OCI-LY3 (cell line): ENCODE measurements around the gene TTC4.

Experiments
- EZH2phosphoT487 ChIP-seq: fragments of 200-600 bp; shearing (Covaris generic); IDR thresholded peaks from 2 replicates; pipeline ENCODE4 v1.6.1; 2018; ENCODE audit warnings: antibody characterized with exemption, mixed run types, low read depth
- TF ChIP-seq, protein P1 (sequence below): fragments of 200-600, 300-600 bp; sonication (generic); IDR thresholded peaks from 2 replicates; pipeline ENCODE4 v1.5.1; 2014; ENCODE audit warnings: antibody characterized with exemption, low read length, low read depth

DNA sequence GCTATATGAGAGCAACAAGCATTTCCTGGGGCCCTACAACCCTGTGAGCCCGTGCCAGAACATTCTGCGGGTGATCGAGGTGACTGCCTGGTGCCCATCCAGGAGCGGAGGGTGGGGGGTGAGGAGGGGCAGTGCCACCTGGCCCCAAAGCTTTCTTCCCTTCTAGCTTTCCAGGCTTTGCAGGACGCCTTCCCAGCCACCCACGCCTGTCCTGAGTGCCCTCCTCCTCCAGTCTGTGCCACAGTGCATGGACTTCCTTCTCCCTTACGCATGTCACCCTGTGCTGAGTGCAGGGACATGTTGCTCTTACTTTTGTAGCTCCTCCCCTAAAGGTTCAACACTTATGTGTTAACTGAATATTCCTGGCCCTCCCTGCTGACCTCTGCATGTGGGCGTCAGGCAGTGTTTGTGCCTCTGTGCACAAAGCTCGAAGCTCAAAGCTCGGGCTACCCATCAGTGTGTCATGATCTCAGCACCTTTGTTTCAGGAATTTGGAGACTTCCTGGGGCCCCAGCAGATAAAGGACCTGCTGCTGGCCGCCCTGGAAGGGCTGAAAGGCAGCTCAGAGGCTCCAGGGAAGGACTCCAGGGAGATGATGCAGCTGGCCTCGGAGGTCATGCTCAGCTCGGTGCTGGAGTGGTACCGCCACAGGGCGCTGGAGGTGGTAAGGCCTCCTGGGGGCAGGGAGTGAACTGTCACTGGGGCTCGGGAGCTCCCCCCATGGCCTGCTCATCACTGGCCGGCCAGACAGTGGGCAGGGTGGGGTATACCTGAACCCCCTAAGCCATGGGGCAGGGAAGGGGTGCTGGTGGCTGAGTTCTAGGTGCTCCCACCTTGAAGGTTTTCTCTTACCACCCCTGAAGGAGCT, 36.7 kb upstream of the TTC4 start:
- TF ChIP-seq, protein P1, sequence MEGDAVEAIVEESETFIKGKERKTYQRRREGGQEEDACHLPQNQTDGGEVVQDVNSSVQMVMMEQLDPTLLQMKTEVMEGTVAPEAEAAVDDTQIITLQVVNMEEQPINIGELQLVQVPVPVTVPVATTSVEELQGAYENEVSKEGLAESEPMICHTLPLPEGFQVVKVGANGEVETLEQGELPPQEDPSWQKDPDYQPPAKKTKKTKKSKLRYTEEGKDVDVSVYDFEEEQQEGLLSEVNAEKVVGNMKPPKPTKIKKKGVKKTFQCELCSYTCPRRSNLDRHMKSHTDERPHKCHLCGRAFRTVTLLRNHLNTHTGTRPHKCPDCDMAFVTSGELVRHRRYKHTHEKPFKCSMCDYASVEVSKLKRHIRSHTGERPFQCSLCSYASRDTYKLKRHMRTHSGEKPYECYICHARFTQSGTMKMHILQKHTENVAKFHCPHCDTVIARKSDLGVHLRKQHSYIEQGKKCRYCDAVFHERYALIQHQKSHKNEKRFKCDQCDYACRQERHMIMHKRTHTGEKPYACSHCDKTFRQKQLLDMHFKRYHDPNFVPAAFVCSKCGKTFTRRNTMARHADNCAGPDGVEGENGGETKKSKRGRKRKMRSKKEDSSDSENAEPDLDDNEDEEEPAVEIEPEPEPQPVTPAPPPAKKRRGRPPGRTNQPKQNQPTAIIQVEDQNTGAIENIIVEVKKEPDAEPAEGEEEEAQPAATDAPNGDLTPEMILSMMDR = no peak
- TF ChIP-seq EZH2phosphoT487 = no peak
